ENCODE measurements around the gene DGKH. TPM values are rescaled to one million over a fixed set of nuclear protein-coding genes. Genes with fewer than 3 reads are reported as not detected.
A peak's percentile ranks its signal among the peaks of the same experiment; 100 is the strongest.

The DGKH gene
- total RNA-seq, 6 donors from 2014 or later, result 9.6 to 33.2 (median 17.4) TPM

- WGBS, 2 donors, result 4 to 10% methylated on average over 2 to 7 of the region's 11 CpGs
These were observed 986 bp downstream of the DGKH start for GRCh38 chr13:42049454-42049813.

DNA sequence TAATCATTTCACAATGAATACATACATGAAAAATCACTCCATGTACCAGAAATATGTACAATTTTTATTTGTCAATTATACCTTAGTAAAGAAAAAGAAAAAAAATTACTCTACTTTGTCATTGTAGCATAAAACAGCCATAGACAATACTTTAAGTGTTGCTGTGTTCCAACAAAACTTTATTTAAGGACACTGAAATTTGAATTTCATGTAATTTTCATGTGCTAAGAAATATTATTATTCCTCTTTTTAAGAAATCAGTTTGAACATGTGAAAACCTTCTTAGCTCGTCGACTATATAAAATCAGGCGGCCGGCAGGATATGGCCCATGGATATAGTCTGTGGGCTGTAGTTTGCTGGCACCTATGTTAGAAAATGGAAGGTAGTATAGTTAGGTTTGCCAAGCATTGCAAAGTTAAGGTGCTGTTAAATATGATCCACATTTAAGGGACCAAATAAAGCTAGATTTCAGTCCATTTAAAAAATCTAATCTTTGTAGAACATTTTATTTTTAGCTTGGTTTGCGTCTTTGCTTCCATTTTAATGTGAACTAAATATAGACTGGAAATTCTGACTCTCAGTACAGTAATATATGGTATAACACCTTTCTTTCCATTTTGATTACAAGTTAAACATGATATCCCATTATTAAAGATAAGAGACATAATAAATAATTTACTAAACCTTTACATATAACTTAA, 6.5 kb downstream of the DGKH start:
- TF ChIP-seq EP300 (IDR thresholded peaks at IDR 0.05), result no peak
- no peak for TF ChIP-seq POLR2AphosphoS5 (IDR thresholded peaks at IDR 0.05)
- TF ChIP-seq POLR2A (IDR thresholded peaks at IDR 0.05), result no peak
- no peak for TF ChIP-seq CTCF (IDR thresholded peaks at IDR 0.05)
- WGBS, 2 donors, result 80 to 86% methylated on average over 5 of the region's 5 CpGs
- Histone ChIP-seq H3K27me3 (no peaks in the 10 kb centered on the region), H3K9me3 (peaks cover 0 to 5% (median 1%) of the 10 kb centered on the region in 4 donors), H3K4me1 (peaks cover 0 to 9% (median 5%) of the 10 kb centered on the region in 4 donors), H3K36me3 (peaks cover 0 to 8% (median 0%) of the 10 kb centered on the region in 4 donors), H3K4me3 (no peak overlapping the region), H3K27ac (no peak overlapping the region)
- ATAC-seq (ENCODE audit: low FRiP score in 2 of 2), result no peak
- DNase-seq, result no peak

More at GRCh38 chr13:42049454-42049813, 986 bp downstream of the DGKH start:
- peak overlapping the region; percentile 58 to 96 (median 74) for H3K4me3 ChIP-seq
- ATAC-seq (ENCODE audit: low FRiP score in 2 of 2) (peak; percentile 23 to 24), DNase-seq (no peak)
- H3K36me3 ChIP-seq, result no peaks in the 10 kb centered on the region
- no peak for TF ChIP-seq POLR2A (IDR thresholded peaks at IDR 0.05)
- TF ChIP-seq POLR2AphosphoS5 (IDR thresholded peaks at IDR 0.05), result peak in 1 of 2 donors; percentile 38
- TF ChIP-seq EP300 (IDR thresholded peaks at IDR 0.05), result no peak
- no peak for TF ChIP-seq CTCF (IDR thresholded peaks at IDR 0.05)
- H3K27ac ChIP-seq, result peak overlapping the region; percentile 75 to 91 (median 84)
- H3K9me3 ChIP-seq, result no peaks in the 10 kb centered on the region
- H3K27me3 ChIP-seq, result no peaks in the 10 kb centered on the region
- H3K4me1 ChIP-seq, result peaks cover 5 to 17% (median 13%) of the 10 kb centered on the region in 4 donors

DNA sequence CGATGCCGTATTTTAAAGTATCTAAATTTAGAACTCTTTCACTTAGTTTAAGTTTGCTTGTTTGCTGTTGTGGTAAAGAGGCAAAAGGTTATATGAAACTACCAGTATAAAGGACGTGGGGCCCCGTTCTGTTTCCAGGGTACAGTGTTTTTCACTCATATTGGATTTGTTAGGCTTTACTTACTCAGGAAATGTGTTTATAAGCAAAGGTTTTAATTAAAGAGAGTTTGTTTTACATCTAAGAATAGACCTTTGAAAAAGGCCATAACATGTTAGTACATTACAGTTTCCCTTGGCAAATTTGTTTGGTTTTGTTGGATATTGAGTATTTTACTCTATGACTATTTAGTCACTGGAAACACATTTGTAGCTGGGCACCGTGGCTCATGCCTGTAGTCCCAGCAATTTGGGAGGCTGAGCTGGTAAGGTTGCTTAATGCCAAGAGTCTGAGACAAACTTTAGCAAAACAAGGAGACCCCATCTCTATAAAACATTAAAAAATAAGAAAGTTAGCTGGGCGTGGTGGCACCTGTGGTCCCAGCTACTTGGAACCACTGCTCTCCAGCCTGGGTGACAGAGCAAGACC, 7.1 kb downstream of the DGKH start:
- 63 to 70% methylated on average over 6 of the region's 6 CpGs for WGBS, 2 donors
- no peaks in the 10 kb centered on the region for H3K27me3 ChIP-seq
- no peak overlapping the region for H3K4me3 ChIP-seq
- DNase-seq (no peak), ATAC-seq (ENCODE audit: low FRiP score in 2 of 2) (no peak)
- no peak for TF ChIP-seq CTCF (IDR thresholded peaks at IDR 0.05)
- TF ChIP-seq POLR2AphosphoS5 (IDR thresholded peaks at IDR 0.05), result no peak
- no peak for TF ChIP-seq POLR2A (IDR thresholded peaks at IDR 0.05)
- TF ChIP-seq EP300 (IDR thresholded peaks at IDR 0.05), result no peak
- H3K9me3 ChIP-seq, result peaks cover 0 to 5% (median 1%) of the 10 kb centered on the region in 4 donors
- peaks cover 0 to 12% (median 0%) of the 10 kb centered on the region in 4 donors for H3K36me3 ChIP-seq
- H3K4me1 ChIP-seq, result peaks cover 0 to 8% (median 5%) of the 10 kb centered on the region in 4 donors
- H3K27ac ChIP-seq, result peak overlapping the region in 1 of 4 donors; percentile 8

- WGBS, 2 donors, result 34 to 50% methylated on average over 1 of the region's 1 CpG
These were observed 7.7 kb downstream of the DGKH start for GRCh38 chr13:42056146-42056545.

More at GRCh38 chr13:42056146-42056545, 7.7 kb downstream of the DGKH start:
- Histone ChIP-seq H3K27me3 (no peaks in the 10 kb centered on the region), H3K9me3 (peaks cover 0 to 5% (median 1%) of the 10 kb centered on the region in 4 donors), H3K36me3 (peaks cover 0 to 14% (median 0%) of the 10 kb centered on the region in 4 donors), H3K4me1 (peaks cover 0 to 8% (median 5%) of the 10 kb centered on the region in 4 donors), H3K4me3 (no peak overlapping the region), H3K27ac (no peak overlapping the region)
- DNase-seq (no peak), ATAC-seq (ENCODE audit: low FRiP score in 2 of 2) (no peak)
- TF ChIP-seq CTCF (IDR thresholded peaks at IDR 0.05) (no peak), EP300 (IDR thresholded peaks at IDR 0.05) (no peak), POLR2A (IDR thresholded peaks at IDR 0.05) (no peak), POLR2AphosphoS5 (IDR thresholded peaks at IDR 0.05) (no peak)

Measured in upper lobe of left lung (tissue), 6 donors.